NCI-H187 treated with DMSO at 0.1 percent for 48 hours (cell line): ENCODE data around the gene RBPJ.

Experiments used
- DNase-seq: peaks from one replicate; lab custom pipeline; 2025; lab: John Stamatoyannopoulos, UW

RBPJ gene

GRCh38 chr4:26420438-26420837 is 99.6 kb downstream of the RBPJ start:
- DNase-seq: no peak

GRCh38 chr4:26420913-26421312 is 100.1 kb downstream of the RBPJ start:
- DNase-seq: no peak

- no peak for DNase-seq
Observed at GRCh38 chr4:26424153-26424552, 103.3 kb downstream of the RBPJ start.

- DNase-seq: no peak
Observed at GRCh38 chr4:26424838-26425237, 104.0 kb downstream of the RBPJ start.

GRCh38 chr4:26425953-26426352 is 105.1 kb downstream of the RBPJ start:
- no peak for DNase-seq

- DNase-seq: no peak
Observed at GRCh38 chr4:26426892-26427291, 106.1 kb downstream of the RBPJ start.

DNA sequence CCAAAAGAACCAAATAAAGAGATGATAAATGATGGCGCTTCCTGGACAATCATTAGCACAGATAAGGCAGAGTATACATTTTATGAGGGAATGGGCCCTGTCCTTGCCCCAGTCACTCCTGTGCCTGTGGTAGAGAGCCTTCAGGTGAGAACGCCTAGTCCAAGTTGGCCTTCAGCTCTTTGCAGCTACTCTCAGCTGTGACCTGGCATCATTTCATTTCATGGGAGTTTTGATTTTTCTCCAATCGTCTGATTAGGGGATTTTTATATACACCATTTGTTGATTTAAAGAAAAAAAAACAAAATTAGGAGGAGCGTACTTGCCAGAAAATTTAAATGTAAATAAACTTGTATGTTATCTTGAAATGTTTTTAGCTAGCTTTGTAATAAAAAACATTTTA is 109.1 kb downstream of the RBPJ start:
- DNase-seq: no peak

DNA sequence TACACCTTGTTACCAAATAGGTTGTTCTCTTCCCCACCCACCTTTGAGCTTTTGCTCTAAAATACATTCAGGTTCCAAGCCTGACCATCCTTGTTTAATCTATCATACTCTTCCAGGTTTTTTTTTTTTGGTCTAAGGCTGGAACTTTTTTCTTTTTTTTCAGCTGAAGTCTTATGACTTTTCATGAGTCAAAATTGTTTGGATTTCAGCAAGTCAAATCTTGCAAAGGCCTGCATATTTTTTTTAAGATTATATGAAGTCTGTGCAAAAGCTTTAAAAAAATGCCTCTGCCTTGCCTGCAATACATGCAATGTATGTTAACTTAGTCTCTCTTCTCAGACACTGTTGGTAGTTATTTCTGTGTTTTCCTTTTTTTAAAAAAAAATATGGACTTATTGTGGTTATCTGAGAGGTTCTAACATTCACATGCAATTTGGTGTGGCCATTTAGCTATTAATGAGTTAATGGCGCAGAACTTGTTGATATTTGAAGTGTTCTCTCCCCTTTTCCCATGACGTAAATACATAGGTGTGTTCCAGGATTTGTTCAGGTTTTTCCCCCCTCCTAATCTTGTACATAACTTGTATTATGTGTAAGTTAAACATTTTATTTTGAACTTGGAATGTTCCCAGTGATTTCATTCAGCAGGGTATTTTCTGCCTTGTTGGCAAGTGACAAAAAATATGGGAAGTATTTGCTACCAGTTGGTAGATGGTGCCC is 110.8 kb downstream of the RBPJ start:
- DNase-seq: no peak

DNA sequence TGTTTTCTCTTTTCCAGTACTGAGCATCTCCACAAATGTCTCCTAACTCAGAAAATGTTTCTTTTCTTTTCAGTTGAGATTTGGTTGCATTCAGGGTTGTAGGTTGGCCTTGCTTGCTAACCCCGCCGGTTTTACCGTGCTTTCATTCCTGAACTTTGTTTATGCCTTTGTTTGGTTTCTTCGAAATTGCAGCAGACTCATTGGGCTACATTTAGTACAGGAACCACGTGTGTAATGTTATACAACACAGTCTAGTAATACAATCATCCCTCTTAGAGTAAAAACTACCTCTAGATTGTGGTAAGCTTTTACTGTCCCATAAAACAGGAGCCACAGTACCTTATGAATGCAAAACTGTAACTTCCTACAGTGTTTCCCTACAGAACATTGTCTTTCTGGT is 111.6 kb downstream of the RBPJ start:
- DNase-seq: no peak

DNA sequence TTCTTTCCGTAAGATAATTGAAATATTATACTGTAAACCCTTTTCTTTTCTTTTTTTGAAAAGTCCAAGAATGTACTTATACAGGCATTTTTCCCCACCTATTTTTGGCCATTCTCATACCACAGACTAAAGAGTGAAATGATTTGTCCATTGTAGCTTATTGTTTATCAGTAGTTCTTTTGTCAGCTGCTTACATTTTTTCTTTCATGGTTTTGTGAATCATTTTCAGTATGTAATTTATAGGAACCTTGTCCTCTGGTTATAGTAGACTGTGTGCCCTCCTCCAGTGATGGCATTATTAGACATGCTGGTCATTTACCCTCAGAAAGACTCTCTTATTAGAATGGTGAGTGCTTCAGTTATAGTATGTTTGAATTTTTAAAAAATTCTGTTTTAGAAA is 112.7 kb downstream of the RBPJ start:
- no peak for DNase-seq

DNA sequence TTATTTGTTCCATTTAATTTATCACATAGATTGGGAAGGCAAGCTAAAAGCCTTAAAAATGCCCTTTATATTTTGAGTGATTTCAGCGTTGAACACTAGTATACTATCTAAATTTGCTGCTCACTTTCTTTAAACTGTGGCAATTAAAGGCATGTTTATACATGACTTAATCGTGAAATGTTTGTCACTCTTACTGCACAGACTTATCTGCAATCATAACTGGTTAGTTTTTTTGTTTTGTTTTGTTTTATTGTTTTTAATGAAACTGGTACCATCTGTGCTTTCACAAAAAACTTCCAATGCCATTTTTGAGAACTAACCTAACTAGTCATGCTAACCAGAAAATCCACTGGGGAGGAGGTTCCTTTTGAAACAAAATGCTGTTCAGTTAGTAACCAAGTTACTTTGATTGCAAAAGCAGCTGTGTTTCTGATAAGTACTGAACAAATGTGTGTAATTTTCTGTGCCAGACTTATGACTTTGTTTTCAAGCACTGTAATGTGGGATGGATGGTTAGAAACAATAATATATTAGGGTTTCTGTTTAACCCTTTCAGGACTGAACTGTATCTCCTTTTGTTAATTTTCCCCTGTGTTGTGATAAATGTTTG is 113.3 kb downstream of the RBPJ start:
- no peak for DNase-seq

DNA sequence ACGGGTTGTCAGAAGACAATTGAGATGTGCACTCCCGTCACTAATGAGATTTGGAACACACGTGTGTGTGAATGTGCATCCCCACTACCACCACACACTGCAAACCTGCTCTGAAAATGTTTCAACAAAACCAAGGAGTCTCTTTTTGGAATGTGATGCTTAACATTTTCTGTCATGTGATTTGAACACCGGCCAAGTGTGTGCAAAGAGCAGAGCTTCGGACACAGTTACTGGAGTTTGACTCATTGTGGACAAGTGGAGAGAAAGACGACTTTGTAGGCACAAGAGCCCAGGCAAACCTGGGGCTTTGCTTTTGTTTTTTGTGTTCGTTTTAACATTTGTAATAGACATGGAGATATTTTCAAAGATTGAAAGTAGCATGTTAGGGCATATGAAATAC is 120.3 kb downstream of the RBPJ start:
- no peak for DNase-seq

DNA sequence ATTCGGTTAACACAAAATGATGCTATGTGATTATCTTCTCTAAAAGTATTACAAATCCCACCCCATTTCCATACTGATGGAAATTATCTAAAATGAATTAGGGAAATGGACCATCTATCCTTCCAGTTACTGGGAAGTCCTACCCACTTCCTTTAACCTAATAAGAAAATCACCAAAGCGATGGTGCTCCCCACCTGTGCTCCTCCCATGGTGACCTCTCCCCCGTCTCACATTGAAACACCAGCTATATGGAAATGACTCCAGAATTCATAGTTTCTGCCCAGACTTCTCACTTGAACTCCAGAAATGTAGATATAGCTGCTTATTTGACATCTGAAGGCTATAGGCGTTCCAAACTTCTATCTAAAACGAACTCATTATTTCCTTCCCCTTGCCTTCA is 121.0 kb downstream of the RBPJ start:
- DNase-seq: no peak

GRCh38 chr4:26447378-26447777 is 126.6 kb downstream of the RBPJ start:
- DNase-seq: no peak

GRCh38 chr4:26450418-26450817 is 129.6 kb downstream of the RBPJ start:
- DNase-seq: no peak

DNA sequence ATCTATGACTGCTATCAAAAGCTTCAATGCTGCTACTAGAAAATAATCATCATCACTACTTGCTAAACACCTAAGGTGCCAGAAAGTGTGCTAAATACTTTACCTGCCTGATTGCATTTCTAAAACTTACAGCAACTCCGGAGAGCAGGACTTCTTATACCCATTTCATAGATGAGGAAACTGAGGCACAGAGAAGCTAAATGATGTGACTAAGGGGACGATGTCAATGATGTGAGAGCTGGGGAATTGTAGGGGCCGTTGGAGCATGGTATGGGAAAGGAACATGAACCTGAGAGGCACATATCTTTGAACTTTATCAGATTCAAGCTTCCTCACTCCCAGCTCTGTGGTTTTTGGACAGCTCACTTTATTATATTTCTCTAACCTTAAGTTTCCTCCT is 130.8 kb downstream of the RBPJ start:
- DNase-seq: no peak

DNA sequence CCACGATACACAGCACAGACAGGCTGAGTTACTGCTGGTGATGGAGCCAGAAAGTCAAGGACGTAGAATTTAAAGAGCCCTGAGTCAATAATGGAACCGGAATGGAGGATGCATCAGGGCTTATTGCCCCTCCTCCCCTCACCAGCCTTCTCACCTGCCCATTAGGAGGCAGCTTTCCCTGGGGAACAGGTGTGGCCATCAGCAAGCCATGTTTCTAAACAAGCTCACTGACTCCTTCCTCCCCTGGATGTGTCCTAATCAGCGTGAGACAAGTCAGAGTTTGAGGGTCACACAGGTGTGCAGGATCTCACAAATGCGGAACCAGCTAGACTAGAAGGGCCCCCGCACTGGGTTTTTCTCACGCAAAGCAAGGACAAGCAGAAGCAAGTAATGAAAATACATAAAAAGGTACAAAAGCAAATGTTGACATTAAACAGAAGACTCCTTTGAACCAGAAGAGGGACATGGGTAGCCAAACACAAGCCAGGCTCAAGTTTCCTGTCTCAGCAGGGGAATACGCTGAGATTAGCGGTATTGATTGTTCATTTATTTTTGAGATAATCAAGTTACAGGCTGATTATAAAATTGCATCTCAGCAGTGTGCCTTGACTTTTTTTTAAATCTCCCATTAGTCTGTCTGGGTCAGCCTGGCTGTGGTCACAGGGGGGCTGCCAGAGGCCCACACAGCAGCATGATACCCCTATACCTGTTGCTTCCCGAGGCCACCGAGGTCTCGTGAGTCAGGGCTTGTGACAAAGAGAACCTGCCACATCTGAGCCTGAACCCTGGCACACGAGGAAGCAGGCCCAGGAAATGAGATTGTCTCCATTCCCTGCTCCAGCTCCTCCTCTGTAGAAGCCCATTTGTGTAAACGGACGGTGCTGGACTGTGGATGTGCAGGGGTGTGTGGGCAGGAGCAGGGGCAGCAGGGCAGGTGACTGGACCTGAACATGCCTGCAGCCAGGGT is 132.0 kb downstream of the RBPJ start:
- peak; percentile 92 for DNase-seq

DNA sequence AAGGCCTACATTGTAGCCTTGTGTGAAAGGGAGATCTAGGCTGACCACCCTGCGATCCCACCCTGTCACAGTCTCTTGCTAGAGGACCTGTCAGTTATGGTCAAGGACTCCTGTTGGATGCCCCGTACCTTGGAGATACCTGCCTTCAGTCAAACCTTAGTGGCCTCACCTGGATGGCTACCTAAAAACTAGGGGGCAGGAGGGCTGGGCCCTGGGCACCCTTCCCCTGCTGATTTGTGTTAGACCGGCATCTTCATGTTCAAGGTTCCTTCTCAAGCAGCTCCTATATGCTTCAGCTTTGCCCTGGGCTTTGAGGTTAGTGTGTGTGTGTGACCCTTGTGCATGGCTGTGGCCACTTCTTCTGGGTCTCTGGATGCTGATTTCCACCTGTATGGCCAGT is 134.1 kb downstream of the RBPJ start:
- no peak for DNase-seq

GRCh38 chr4:26455571-26455970 is 134.8 kb downstream of the RBPJ start:
- no peak for DNase-seq

DNA sequence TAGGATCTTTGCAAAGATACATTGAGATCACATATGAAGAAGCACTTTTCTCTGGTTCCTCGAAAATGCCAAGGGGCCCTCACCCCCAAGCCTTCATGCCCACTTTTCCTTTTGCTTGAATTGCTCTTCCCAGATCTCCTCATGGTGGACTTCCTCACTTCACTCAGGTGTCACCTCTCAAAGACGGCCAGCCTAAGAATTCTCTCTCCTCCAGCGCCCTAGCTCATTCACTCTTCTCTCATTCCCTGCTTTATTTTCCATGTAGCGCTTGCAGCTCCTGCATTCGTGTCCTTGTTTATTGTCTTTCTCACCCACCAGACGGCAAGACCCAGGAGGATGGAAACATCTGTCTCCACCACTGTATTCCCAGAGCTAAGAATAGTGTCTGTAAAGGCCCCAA is 136.6 kb downstream of the RBPJ start:
- no peak for DNase-seq

GRCh38 chr4:26458157-26458561 is 137.3 kb downstream of the RBPJ start:
- no peak for DNase-seq

- peak; percentile 20 for DNase-seq
Observed at GRCh38 chr4:26459054-26459755, 138.4 kb downstream of the RBPJ start.
